Activated CD4-positive, alpha-beta T cell treated with anti-CD3 and anti-CD28 coated beads, Interleukin-2, Interleukin-6, amounts not matched to agents 100 ng/mL and 50 ng/mL, durations not matched to agents 16 hours and 8 hours (primary cell): Measurements from ENCODE around the gene MEX3A.
"Not testable (repeated sequence)": the region's sequence is repeated elsewhere in the genome, so short reads cannot be mapped to it uniquely, and the experiment has no call there.

ENCODE experiments used
- DNase-seq: peaks from one replicate; pipeline ENCODE4 v3.0.0-alpha.2; 2020

Gene MEX3A

DNA sequence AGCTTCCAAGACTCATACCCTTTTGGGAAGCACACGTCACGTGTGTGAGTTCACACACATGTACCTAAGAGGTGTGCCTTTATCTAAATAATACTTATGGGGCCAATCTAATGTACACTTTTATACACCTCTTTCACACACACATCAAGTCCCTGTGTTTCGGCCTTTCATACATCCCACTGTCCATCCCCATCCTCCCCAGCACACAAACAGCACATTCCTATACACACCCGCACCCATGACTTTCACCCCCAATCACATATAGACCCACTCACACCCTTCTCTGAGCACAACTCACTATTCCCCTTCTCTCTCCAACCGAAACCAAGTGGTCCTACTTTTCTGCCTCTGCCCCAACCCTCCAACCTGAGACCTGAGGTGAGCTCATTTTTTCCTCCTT is 3.5 kb downstream of the MEX3A start:
- DNase-seq = no peak

GRCh38 chr1:156077430-156077760 is 4.9 kb downstream of the MEX3A start:
- no peak for DNase-seq

- no peak for DNase-seq
Measured at GRCh38 chr1:156076609-156077429, 5.4 kb downstream of the MEX3A start.

GRCh38 chr1:156075775-156076204 is 6.5 kb downstream of the MEX3A start:
- DNase-seq = no peak

- no peak for DNase-seq
Measured at GRCh38 chr1:156075162-156075561, 7.1 kb downstream of the MEX3A start.

GRCh38 chr1:156074661-156075060 is 7.6 kb downstream of the MEX3A start:
- no peak for DNase-seq

- DNase-seq = no peak
Measured at GRCh38 chr1:156073740-156074139, 8.5 kb downstream of the MEX3A start.

GRCh38 chr1:156073110-156073687 is 9.1 kb downstream of the MEX3A start:
- no peak for DNase-seq

DNA sequence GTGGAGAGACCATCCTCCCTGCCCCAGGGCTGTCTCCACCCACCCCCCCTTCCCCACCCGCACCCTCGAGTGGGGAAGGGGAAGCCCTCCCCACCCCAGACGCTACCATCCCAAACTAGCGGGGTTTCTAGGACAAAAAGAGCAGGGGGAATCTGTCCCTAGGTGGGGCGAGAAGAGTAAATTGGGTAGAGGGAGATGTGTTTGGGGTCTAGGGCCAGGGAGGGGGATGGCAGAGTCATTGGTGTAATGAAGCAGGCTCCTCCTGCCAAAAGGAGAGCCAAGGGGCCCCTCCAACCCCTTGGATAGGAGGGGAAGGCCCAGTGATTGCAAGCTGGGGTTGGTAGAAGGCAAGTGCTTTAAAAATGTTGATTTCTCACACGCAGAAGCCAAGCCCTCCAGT is 10.0 kb downstream of the MEX3A start:
- DNase-seq = no peak

- not testable (repeated sequence) for DNase-seq
Measured at GRCh38 chr1:156071332-156071816, 10.9 kb downstream of the MEX3A start.

- no peak for DNase-seq
Measured at GRCh38 chr1:156070548-156070947, 11.7 kb downstream of the MEX3A start.

DNA sequence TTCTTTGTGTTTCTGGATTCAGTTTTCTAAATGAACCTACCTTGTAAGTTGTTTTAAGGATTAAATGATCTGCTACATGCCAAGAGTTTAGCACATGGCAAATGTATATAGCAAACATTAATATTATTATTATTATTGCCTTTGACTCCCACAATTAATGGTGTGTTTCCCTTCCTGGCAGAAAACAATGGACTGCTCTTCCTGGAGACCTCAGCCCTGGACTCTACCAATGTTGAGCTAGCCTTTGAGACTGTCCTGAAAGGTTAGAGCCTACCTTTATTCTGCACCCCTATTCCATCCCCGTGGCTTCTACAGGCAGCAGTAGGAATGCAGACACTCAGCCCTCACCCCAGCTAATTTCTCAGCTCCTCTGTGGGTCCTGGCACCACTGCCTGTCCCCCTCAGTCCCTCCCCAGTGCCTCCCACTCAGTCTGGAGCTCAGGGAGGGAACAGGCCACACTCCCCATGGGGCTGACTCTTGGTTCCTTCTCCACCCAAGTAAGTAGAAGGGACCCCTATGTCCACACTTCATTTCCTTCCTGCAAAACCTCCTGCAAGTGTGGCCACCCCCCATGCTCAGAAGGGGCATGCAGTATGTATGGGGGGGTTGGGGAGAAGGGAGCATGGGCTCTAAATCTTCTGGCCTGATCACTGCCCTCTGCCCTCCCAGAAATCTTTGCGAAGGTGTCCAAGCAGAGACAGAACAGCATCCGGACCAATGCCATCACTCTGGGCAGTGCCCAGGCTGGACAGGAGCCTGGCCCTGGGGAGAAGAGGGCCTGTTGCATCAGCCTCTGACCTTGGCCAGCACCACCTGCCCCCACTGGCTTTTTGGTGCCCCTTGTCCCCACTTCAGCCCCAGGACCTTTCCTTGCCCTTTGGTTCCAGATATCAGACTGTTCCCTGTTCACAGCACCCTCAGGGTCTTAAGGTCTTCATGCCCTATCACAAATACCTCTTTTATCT is 12.5 kb downstream of the MEX3A start:
- no peak for DNase-seq

- DNase-seq = no peak
Measured at GRCh38 chr1:156067262-156067661, 15.0 kb downstream of the MEX3A start.

DNA sequence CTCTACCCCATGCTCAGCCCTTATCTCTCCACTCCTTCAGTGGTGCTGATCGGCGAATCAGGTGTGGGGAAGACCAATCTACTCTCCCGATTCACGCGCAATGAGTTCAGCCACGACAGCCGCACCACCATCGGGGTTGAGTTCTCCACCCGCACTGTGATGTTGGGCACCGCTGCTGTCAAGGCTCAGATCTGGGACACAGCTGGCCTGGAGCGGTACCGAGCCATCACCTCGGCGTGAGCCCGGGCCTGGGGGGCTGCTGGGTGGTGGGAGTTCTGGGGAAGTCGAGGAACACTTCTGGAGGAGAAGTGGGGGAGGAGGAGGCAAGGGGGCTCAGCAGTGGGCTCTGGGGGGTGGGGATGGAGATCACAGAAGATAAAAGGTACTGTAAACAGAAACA is 16.4 kb downstream of the MEX3A start:
- DNase-seq = no peak

- DNase-seq = peak; percentile 22
Measured at GRCh38 chr1:156065212-156065611, 17.1 kb downstream of the MEX3A start.

DNA sequence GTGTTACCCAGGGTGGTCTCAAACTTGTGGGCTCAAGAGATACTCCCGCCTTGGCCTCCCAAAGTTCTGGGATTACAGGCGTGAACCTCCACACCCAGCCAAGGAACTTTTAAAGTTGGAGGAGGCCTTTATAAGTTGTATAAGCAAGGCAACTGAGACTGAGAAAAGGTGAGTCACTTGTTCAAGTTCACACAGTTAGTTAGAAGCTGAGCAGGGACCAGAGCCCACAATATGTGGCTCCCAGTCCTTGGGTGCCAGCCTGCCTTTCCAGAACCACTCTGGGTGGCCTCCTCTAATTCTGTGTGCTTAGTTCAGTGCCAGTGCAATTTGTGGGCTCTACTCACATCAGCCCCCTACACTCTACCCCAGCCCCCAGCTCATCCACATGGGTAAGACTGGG is 17.6 kb downstream of the MEX3A start:
- peak; percentile 11 for DNase-seq

DNA sequence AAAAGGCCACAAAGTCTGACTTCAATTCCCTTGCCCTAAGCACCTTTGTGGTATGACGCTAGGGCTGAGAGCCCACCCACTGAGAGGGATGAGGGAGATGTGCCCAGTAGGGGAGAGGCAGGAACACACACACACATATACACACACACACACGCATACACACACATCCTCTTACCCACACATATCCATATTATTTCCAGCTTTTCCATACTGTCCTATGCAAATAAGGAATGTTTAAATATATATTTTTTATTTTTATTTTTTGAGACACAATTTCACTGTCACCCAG is 18.3 kb downstream of the MEX3A start:
- no peak for DNase-seq

- DNase-seq = no peak
Measured at GRCh38 chr1:156062189-156062588, 20.1 kb downstream of the MEX3A start.

DNA sequence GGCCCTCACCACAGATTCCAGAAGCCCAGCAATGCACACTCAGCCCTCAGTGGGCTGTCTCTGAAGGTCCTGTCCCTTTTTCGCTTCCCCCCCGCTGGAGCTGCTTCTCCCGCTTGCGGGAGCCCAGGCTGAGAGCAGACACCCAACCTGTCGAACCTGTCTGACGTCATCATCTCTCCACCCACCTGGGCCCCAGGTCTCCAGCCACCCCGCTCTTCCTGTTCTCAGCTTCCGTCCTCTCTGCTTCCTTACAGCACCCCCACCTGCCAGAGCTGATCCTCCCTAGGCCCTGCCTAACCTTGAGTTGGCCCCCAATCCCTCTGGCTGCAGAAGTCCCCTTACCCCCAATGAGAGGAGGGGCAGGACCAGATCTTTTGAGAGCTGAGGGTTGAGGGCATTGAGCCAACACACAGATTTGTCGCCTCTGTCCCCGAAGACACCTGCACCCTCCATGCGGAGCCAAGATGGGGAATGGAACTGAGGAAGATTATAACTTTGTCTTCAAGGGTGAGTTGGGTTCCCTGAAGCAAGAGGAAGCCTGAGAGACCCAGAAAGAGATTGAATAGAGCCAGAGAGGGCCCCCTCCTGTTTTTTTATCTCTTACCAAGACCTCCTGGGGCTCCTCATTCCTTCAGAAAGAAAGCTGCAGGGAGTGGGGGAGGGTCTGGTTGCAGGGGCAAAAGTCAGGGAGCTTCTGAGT is 21.2 kb downstream of the MEX3A start, which contains the start of gene RAB25:
Gene RAB25 (plus strand): TSS at position 224 of the 700 bp plus-strand sequence. CDS start 241 bp downstream, at position 465.
- DNase-seq = no peak

- no peak for DNase-seq
Measured at GRCh38 chr1:156056326-156056849, 25.9 kb downstream of the MEX3A start.

DNA sequence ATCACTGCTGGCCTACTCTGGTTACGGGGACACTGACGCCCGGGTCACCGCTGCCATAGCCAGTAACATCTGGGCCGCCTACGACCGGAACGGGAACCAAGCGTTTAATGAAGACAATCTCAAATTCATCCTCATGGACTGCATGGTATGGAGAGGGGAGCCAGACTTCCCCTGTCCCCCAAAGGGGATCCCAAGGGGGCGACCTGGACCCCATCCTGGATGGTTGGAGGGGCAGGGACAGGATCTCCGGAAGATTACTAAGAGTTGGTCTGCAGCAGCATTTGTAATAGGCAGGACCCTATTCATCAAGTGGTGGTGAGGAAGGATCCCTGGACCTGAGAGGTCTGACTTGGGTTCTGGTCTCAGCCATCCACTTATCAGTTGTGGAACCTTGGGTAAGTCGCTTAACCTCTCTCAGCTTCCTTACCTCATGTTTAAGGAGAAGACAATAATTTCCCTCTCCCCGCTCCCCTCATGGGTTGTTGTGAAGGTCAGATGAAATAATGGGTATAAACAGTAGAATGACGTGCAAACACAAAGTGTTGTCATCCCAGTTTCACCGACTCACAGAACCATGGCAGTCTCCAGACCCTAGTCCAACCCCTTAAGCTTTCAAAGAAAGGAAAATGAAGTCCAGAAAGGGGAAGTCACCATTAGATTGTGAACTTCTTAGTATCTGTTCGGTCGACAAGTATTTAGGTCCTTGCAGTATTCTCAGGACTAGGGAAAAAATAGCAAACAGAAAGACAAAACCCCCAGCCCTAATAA is 26.8 kb downstream of the MEX3A start:
- no peak for DNase-seq
